ENCODE results near the gene PHYHD1. TPM values are rescaled to one million over a fixed set of nuclear protein-coding genes. Genes with fewer than 3 reads are reported as not detected.

The PHYHD1 gene
- total and polyA plus RNA-seq, 2 of the 13 experiments (the other 11 are each of a cell fraction or from before 2014, with no cell fraction given), result 10.6 to 25.3 TPM

GRCh38 chr9:128947527-128948301 lies 26.9 kb downstream of the PHYHD1 start, which contains the start of the genes DOLK and NUP188 (continued):
- no peak for TF ChIP-seq ZNF280D (CRISPR knock-in tag; IDR thresholded peaks at IDR 0.05)
- TF ChIP-seq HNF1A (IDR thresholded peaks at IDR 0.05; ENCODE audit: low read depth), result no peak
- TF ChIP-seq HNF1A (CRISPR knock-in tag; IDR thresholded peaks at IDR 0.05; ENCODE audit: borderline replicate concordance), result peak; percentile 26; the same call in 1 of the 2 replicates
- TF ChIP-seq TFDP2 (CRISPR knock-in tag; IDR thresholded peaks at IDR 0.05), result peak; percentile 88
- TF ChIP-seq ZNF776 (CRISPR knock-in tag; IDR thresholded peaks at IDR 0.05), result 0 out of 2 replicates have a peak, but pooled peaks have one; percentile 11
- no peak for TF ChIP-seq SIX1 (CRISPR knock-in tag; IDR thresholded peaks at IDR 0.05; ENCODE audit: borderline replicate concordance)
- TF ChIP-seq SMAD3 (CRISPR knock-in tag; IDR thresholded peaks at IDR 0.05), result 0 out of 2 replicates have a peak, but pooled peaks have one; percentile 54
- TF ChIP-seq ZNF720 (CRISPR knock-in tag; IDR thresholded peaks at IDR 0.05), result no peak
- no peak for TF ChIP-seq RBM39 (IDR thresholded peaks at IDR 0.05; ENCODE audit: low read depth, low read length, poor library complexity, severe bottlenecking)
- no peak for TF ChIP-seq ZNF292 (CRISPR knock-in tag; IDR thresholded peaks at IDR 0.05; ENCODE audit: borderline replicate concordance, low read depth)
- TF ChIP-seq ZSCAN12 (CRISPR knock-in tag; IDR thresholded peaks at IDR 0.05), result no peak
- TF ChIP-seq ZNF766 (CRISPR knock-in tag; IDR thresholded peaks at IDR 0.05; ENCODE audit: borderline replicate concordance), result 0 out of 2 replicates have a peak, but pooled peaks have one; percentile 16
- TF ChIP-seq TFE3 (CRISPR knock-in tag; IDR thresholded peaks at IDR 0.05), result peak; percentile 93
- TF ChIP-seq REL (CRISPR knock-in tag; conservative IDR thresholded peaks at IDR 0.05), result peak; percentile 77; the same call in 1 of the 2 replicates
- TF ChIP-seq DZIP1 (CRISPR knock-in tag; IDR thresholded peaks at IDR 0.05), result no peak
